GM19023 (cell line): Measurements from ENCODE around the gene STX1A.
A peak's percentile ranks its signal among the peaks of the same experiment; 100 is the strongest.
"Not testable (repeated sequence)": the region's sequence is repeated elsewhere in the genome, so short reads cannot be mapped to it uniquely, and the experiment has no call there.

Experiments used
- ATAC-seq: cut with Tn5 transposase; IDR thresholded peaks from one replicate; pipeline ENCODE4 v1.9.1; 2021; ENCODE audit warnings: mild to moderate bottlenecking, moderate library complexity; ENCODE audit not compliant: unreplicated experiment

Gene STX1A

DNA sequence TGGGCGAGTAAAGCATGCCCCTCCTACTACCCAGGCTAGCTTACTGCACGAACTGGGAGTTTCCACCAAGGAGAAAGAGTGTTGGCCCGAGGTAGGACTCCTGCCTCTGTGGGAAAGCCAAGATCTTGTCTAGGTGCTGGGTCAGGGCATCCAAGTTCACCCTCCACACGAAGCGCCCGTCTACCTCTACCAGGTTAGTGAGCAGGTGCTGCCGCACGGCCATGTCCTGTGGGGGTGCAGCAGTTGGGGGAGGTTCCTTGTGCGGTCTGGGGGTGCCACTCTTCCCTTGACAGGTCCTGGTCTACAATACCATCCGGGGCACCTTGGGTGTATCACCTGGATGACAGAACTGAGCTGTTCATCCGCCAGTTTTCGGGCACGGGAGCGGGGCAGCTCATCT lies 17.4 kb upstream of the STX1A start:
- no peak for ATAC-seq

GRCh38 chr7:73735528-73735905 lies 16.0 kb upstream of the STX1A start:
- no peak for ATAC-seq

- ATAC-seq: peak; percentile 49
Observed at GRCh38 chr7:73734619-73735527, 15.4 kb upstream of the STX1A start.

DNA sequence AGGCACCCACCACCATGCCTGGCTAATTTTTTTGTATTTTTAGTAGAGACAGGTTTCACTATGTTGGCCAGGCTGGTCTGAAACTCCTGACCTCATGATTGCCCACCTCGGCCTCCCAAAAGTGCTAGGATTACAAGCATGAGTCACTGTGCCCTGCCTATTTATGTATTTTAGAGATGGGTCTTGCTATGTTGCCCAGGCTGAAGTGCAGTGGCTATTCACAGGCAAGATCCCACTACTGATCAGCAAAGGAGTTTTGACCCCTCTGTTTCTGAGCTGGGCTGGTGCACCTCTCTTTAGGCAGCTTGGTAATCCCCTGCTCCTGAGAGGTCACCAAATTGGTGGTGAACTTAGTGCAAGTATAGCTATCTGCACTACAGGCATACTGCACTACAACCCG lies 12.9 kb upstream of the STX1A start:
- no peak for ATAC-seq

- ATAC-seq: no peak
Observed at GRCh38 chr7:73730485-73730884, 11.0 kb upstream of the STX1A start.

DNA sequence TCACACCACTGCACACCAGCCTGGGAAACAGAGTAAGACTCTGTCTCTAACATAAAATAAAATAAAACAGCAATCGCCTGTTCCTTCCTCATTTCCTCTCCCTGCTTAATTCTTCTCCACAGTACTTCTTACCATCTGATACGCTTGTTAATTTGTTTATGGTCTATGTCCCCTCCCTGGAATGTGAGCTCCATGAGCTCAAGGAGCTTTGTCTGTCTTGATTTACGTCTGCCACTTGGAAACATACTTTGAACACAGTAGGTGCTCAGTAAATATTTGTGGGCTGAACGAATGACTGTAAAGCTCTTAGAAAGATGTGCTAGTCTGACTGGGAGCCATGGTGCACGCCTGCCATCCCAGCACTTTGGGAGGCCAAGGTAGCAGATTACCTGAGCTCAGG lies 9.1 kb upstream of the STX1A start:
- ATAC-seq: no peak

DNA sequence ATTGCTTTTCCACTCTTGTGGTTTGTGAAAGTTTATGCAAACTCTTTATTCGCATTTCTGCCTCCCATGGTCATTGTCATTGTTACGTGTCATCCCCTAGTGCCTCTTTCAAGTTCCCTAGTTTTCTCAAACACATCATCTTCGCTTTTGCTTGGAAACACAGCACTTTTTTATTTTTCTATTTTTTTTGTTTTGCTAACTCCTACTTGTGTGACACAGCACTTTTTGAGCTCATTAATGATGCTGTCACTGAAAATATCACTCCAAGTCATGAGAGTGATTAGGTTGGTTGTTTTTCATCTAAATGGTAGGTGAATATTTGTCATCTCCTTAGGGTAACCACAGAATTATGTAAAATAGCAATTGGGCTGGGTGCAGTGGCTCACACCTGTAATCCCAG lies 8.5 kb upstream of the STX1A start:
- ATAC-seq: no peak

DNA sequence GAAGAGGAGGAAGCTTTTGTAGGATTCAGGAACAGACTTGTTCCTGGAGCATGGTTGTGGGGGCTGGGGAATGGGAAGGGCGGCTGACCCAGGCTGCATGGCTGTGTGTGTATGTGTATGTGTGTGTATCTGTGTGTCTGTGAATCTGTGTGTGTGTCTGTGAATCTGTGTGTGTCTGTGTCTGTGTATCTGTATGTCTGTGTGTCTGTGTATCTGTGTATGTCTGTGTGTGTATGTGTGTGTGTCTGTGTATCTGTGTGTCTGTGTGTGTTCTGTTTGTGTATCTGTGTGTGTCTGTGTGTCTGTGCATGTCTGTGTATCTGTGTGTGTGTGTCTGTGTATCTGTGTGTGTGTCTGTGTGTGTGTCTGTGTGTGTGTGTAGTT lies 6.6 kb upstream of the STX1A start:
- peak; percentile 30 for ATAC-seq

DNA sequence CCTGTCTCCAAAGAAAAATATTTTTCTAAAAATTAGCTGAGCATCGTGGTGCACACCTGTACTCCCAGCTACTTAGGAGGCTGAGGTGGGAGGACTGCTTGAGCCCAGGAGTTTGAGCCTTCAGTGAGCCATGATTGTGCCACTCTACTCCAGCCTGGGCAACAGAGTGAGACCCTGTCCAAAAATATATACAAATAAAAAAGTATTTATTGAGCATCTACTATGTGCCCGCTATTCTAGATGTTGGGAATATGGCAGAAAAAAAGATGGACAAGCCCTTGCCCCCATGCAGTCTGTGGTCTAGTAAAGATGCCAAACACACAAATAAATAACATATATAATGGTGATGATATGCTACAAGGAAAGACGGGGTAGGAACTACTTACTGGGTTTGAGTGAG lies 4.3 kb upstream of the STX1A start:
- ATAC-seq: no peak

- no peak for ATAC-seq
Observed at GRCh38 chr7:73722785-73723184, 3.3 kb upstream of the STX1A start.

- ATAC-seq: not testable (repeated sequence)
Observed at GRCh38 chr7:73722182-73722581, 2.7 kb upstream of the STX1A start.

GRCh38 chr7:73721377-73721817 lies 1.9 kb upstream of the STX1A start:
- no peak for ATAC-seq

DNA sequence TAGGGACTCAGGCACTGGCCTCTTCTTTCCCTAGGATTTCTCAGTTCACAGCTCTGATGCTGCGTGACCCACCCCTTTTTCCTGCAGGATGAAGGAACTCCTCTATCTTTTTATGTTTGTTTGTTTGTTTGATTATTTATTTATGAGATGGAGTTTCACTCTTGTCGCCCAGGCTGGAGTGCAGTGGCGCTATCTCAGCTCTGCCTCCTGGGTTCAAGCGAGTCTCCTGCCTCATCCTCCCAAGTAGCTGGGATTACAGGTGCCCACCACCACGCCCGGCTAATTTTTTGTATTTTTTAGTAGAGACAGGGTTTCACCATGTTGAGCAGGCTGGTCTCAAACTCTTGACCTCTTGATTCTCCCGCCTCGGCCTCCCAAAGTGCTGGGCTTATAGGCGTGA lies 974 bp upstream of the STX1A start:
- not testable (repeated sequence) for ATAC-seq

DNA sequence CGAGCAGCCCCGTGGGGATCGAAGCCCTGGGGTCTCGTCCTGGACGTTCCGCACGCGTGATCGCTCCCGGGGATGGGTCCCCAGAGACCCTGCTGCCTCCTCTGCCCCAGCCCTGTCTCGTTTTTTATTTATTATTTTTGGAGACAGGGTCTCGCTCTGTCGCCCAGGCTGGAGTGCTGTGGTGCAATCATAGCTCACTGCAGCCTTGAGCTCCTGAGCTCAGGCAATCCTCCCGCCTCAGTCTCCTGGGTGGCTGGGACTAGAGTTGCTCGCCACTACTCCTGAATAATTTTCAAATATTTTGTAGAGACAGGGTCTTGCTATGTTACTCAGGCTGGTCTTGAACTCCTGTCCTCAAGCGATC lies 319 bp upstream of the STX1A start:
- peak; percentile 14 for ATAC-seq

GRCh38 chr7:73718438-73718881 lies 1.0 kb downstream of the STX1A start:
- no peak for ATAC-seq

- no peak for ATAC-seq
Observed at GRCh38 chr7:73717991-73718405, 1.5 kb downstream of the STX1A start.

GRCh38 chr7:73717025-73717807 lies 2.3 kb downstream of the STX1A start:
- ATAC-seq: no peak

DNA sequence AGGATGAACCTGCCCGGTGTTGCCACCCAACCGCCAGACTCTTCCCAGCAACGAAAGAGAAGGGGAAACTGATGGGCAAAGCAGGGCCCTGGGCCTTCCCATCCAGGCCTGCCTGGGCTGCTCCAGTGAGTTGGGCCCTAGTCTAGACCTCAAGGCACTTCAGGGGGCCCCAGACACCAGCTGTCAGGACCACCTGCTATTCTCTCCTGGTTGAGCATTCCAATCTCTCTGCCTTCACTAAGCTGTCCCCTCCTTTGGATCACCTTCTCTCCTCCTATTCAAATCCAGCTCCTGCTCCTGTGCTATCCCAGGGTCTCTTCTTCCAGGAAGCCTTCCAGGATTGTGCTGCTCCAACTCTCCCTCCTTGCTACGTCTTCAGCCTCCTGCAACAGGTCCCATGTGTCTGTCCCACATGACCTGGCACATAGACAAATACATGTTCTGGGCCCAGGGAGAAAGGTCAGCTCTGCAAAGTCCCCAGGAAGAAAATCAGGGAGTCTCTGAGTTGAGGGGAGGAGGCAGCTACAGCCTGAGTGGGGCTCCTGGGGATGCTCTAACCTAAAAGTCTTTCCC lies 3.1 kb downstream of the STX1A start:
- ATAC-seq: no peak

GRCh38 chr7:73715648-73716317 lies 3.7 kb downstream of the STX1A start:
- ATAC-seq: no peak

GRCh38 chr7:73713319-73713718 lies 6.2 kb downstream of the STX1A start:
- ATAC-seq: not testable (repeated sequence)

GRCh38 chr7:73712773-73713172 lies 6.7 kb downstream of the STX1A start:
- no peak for ATAC-seq
